ENCODE results near the gene FAM98A. TPM values are rescaled to one million over a fixed set of nuclear protein-coding genes. Genes with fewer than 3 reads are reported as not detected.
A peak's percentile ranks its signal among the peaks of the same experiment; 100 is the strongest.

Gene FAM98A
- total RNA-seq, 1 experiment from 2014 or later, result 70.9 TPM

GRCh38 chr2:33607905-33608304 is 8.8 kb upstream of the FAM98A start:
- no CpG with 5 or more reads among the region's 2 CpGs for WGBS (ENCODE audit: extremely low coverage, insufficient read length, low lambda C conversion rate)
- H3K27me3 Mint-ChIP-seq (ENCODE audit: low read depth), result no peaks in the 10 kb centered on the region
- Histone ChIP-seq H3K9me3 (ENCODE audit: control insufficient read depth, low read depth, low read length) (peaks cover 31% of the 10 kb centered on the region), H3T11ph (ENCODE audit: low read length) (no peak overlapping the region), H3K18ac (ENCODE audit: insufficient read length, low read depth, low read length) (no peak overlapping the region), H2BK12ac (ENCODE audit: insufficient read length, low read depth, low read length) (no peak overlapping the region), H3K27me3 (ENCODE audit: insufficient read depth, low read length) (no peaks in the 10 kb centered on the region), H3K9ac (ENCODE audit: extremely low read depth, insufficient read length, low read length) (no peak overlapping the region), H2BK15ac (ENCODE audit: low read depth, low read length) (no peak overlapping the region), H3K4ac (ENCODE audit: low read depth, low read length) (no peak overlapping the region), H2BK120ac (ENCODE audit: low read depth, low read length, poor library complexity, severe bottlenecking) (no peak overlapping the region), H2AFZ (ENCODE audit: low read length) (no peak overlapping the region), H3K79me2 (ENCODE audit: insufficient read depth, low read length) (no peaks in the 10 kb centered on the region), H3K23ac (ENCODE audit: insufficient read length, low read depth, low read length) (no peak overlapping the region), H4K20me1 (ENCODE audit: control insufficient read depth, insufficient read depth, insufficient read length) (no peaks in the 10 kb centered on the region), H3K27ac (ENCODE audit: insufficient read length, low read depth, low read length) (peak overlapping the region; percentile 55), H2BK20ac (ENCODE audit: low read depth, low read length, poor library complexity, severe bottlenecking) (no peak overlapping the region), H3K14ac (ENCODE audit: insufficient read depth, low read length) (no peak overlapping the region), H3K23me2 (ENCODE audit: insufficient read length, low read depth, low read length, poor library complexity, severe bottlenecking) (no peaks in the 10 kb centered on the region), H4K5ac (ENCODE audit: insufficient read length, low read depth, low read length) (no peak overlapping the region), H3K4me1 (ENCODE audit: insufficient read depth, low read length) (peaks cover 4% of the 10 kb centered on the region; the same call in 1 of the 2 replicates), H3K79me1 (ENCODE audit: insufficient read depth, low read depth, low read length, poor library complexity, severe bottlenecking) (peaks cover 2% of the 10 kb centered on the region), H4K8ac (replicated peaks; ENCODE audit: insufficient read length, low read depth, low read length) (no peak overlapping the region), H3K4me2 (ENCODE audit: insufficient read depth, insufficient read length, low read length) (peak overlapping the region; percentile 44), H2AK5ac (ENCODE audit: insufficient read length, low read length) (no peak overlapping the region), H3K56ac (ENCODE audit: insufficient read length, low read depth, low read length) (no peak overlapping the region), H2BK5ac (ENCODE audit: insufficient read length, low read length) (no peak overlapping the region), H4K91ac (ENCODE audit: insufficient read length, low read depth, low read length) (no peak overlapping the region)
- no peak for DNase-seq
- TF ChIP-seq CTCF (conservative IDR thresholded peaks at IDR 0.05), result no peak
- H3K27ac Mint-ChIP-seq, result peak overlapping the region; percentile 93 to 99 (median 93); a peak in 6 of 7 replicates
- H3K9me3 Mint-ChIP-seq, result peaks cover 26 to 37% of the 10 kb centered on the region in 2 experiments
- H3K36me3 Mint-ChIP-seq (ENCODE audit: insufficient read depth in 1 of 3, low read depth in 3 of 3), result peaks cover 37 to 56% (median 47%) of the 10 kb centered on the region in 3 experiments
- peak overlapping the region; percentile 37 to 68; a peak in 3 of 5 replicates for H3K4me3 Mint-ChIP-seq
- H3K4me1 Mint-ChIP-seq, result peaks cover 56 to 57% of the 10 kb centered on the region in 2 experiments
